Measurements from ENCODE around the gene CHD1.

Gene CHD1

DNA sequence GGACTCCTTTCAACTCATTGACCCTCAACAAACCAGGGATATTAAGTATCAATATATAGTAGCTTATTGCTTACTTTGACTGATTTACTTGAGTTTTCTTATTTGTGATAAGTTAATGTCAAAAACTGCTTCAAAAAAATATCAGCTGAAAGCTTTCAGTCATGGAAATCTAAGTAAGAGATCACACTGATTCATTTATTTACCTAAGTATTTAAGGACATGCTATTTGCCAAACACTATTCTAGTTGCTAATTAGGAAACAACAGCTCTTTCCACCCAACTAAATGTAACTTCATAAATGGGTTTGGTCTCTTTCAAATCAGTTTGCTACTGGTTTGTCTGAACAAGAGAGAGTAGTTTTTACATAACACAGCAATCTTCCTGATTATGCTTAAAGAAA lies 48.2 kb downstream of the CHD1 start:
- Histone ChIP-seq H3K4me1 (ENCODE audit: control insufficient read depth, insufficient read depth, low read length) (no peaks in the 10 kb centered on the region), H3K9ac (ENCODE audit: low read length) (no peak overlapping the region), H3K36me3 (ENCODE audit: control insufficient read depth, insufficient read depth, low read length, severe bottlenecking) (peaks cover 90% of the 10 kb centered on the region), H3K27me3 (replicated peaks; ENCODE audit: control insufficient read depth, insufficient read depth, low read length) (no peaks in the 10 kb centered on the region), H3K9me3 (ENCODE audit: control insufficient read depth, low read length) (no peaks in the 10 kb centered on the region), H3K4me3 (ENCODE audit: low read length) (no peak overlapping the region)
- no peak for DNase-seq (ENCODE audit: low read depth)

- peaks cover 90% of the 10 kb centered on the region for H3K36me3 ChIP-seq (ENCODE audit: control insufficient read depth, insufficient read depth, low read length, severe bottlenecking)
- no peak overlapping the region for H3K4me3 ChIP-seq (ENCODE audit: low read length)
- H3K4me1 ChIP-seq (ENCODE audit: control insufficient read depth, insufficient read depth, low read length), result no peaks in the 10 kb centered on the region
- H3K9me3 ChIP-seq (ENCODE audit: control insufficient read depth, low read length), result no peaks in the 10 kb centered on the region
- H3K27me3 ChIP-seq (replicated peaks; ENCODE audit: control insufficient read depth, insufficient read depth, low read length), result no peaks in the 10 kb centered on the region
- no peak overlapping the region for H3K9ac ChIP-seq (ENCODE audit: low read length)
- DNase-seq (ENCODE audit: low read depth), result no peak
Measured at GRCh38 chr5:98880151-98880550, 48.7 kb downstream of the CHD1 start.

GRCh38 chr5:98877600-98877999 lies 51.2 kb downstream of the CHD1 start:
- no peak overlapping the region for H3K4me3 ChIP-seq (ENCODE audit: low read length)
- peaks cover 94% of the 10 kb centered on the region for H3K36me3 ChIP-seq (ENCODE audit: control insufficient read depth, insufficient read depth, low read length, severe bottlenecking)
- no peak overlapping the region for H3K9ac ChIP-seq (ENCODE audit: low read length)
- no peaks in the 10 kb centered on the region for H3K27me3 ChIP-seq (replicated peaks; ENCODE audit: control insufficient read depth, insufficient read depth, low read length)
- no peak for DNase-seq (ENCODE audit: low read depth)
- H3K9me3 ChIP-seq (ENCODE audit: control insufficient read depth, low read length), result no peaks in the 10 kb centered on the region
- no peaks in the 10 kb centered on the region for H3K4me1 ChIP-seq (ENCODE audit: control insufficient read depth, insufficient read depth, low read length)

- Histone ChIP-seq H3K36me3 (ENCODE audit: control insufficient read depth, insufficient read depth, low read length, severe bottlenecking) (peaks cover 95% of the 10 kb centered on the region), H3K9ac (ENCODE audit: low read length) (no peak overlapping the region)
Measured at GRCh38 chr5:98872674-98873073, 56.1 kb downstream of the CHD1 start.

DNA sequence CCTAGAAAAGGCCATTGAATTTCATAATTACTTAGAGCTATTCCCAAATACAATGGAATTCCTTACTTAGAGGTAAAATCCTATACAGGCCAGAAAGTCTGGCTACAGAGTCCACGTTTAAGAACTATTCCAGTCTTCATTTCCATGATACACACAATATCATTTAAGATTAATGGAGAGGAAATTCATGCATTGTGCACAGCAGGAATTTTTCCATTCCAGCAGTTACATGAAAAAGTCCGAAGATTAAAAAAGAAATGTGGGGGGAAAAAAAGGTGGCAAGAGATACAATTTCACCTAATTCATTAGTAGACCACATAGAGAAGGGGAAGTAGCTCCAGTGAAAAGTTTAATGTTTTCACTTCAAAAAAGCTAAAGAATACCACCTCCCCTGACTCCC lies 63.1 kb downstream of the CHD1 start:
- Histone ChIP-seq H3K9me3 (ENCODE audit: control insufficient read depth, low read length) (no peaks in the 10 kb centered on the region), H3K36me3 (ENCODE audit: control insufficient read depth, insufficient read depth, low read length, severe bottlenecking) (peaks cover 86% of the 10 kb centered on the region), H3K27me3 (replicated peaks; ENCODE audit: control insufficient read depth, insufficient read depth, low read length) (no peaks in the 10 kb centered on the region), H3K9ac (ENCODE audit: low read length) (no peak overlapping the region), H3K4me3 (ENCODE audit: low read length) (no peak overlapping the region), H3K4me1 (ENCODE audit: control insufficient read depth, insufficient read depth, low read length) (no peaks in the 10 kb centered on the region)
- DNase-seq (ENCODE audit: low read depth), result no peak

More at GRCh38 chr5:98872674-98873073, 56.1 kb downstream of the CHD1 start:
- Histone ChIP-seq H3K9me3 (ENCODE audit: control insufficient read depth, low read length) (no peaks in the 10 kb centered on the region), H3K4me1 (ENCODE audit: control insufficient read depth, insufficient read depth, low read length) (no peaks in the 10 kb centered on the region), H3K27me3 (replicated peaks; ENCODE audit: control insufficient read depth, insufficient read depth, low read length) (no peaks in the 10 kb centered on the region), H3K4me3 (ENCODE audit: low read length) (no peak overlapping the region)
- DNase-seq (ENCODE audit: low read depth), result peak; percentile 4

DNA sequence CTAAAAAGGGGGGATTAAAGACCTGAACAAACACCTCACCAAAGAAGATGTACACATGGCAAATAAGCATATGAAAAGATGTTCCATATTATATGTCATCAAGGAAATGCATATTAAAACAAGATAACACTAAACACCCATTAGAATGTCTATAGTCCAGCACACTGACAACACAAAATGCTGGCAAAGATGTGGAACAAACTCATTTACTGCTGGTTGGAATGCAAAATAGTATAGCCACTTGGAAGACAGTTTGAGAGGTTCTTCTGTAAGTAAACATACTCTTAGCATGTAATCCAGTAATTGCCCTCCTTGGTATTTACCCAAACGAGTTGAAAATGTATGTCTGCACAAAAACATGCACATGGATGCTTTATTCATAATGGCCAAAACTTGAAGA lies 81.8 kb downstream of the CHD1 start:
- no peak overlapping the region for H3K9ac ChIP-seq (ENCODE audit: low read length)
- peaks cover 3% of the 10 kb centered on the region for H3K9me3 ChIP-seq (ENCODE audit: control insufficient read depth, low read length)
- no peaks in the 10 kb centered on the region for H3K27me3 ChIP-seq (replicated peaks; ENCODE audit: control insufficient read depth, insufficient read depth, low read length)
- DNase-seq (ENCODE audit: low read depth), result no peak
- peaks cover 3% of the 10 kb centered on the region for H3K4me1 ChIP-seq (ENCODE audit: control insufficient read depth, insufficient read depth, low read length)
- H3K36me3 ChIP-seq (ENCODE audit: control insufficient read depth, insufficient read depth, low read length, severe bottlenecking), result no peaks in the 10 kb centered on the region
- no peak overlapping the region for H3K4me3 ChIP-seq (ENCODE audit: low read length)

- no peak overlapping the region for H3K9ac ChIP-seq (ENCODE audit: low read length)
- no peak for DNase-seq (ENCODE audit: low read depth)
- no peak overlapping the region for H3K4me3 ChIP-seq (ENCODE audit: low read length)
- peaks cover 3% of the 10 kb centered on the region for H3K4me1 ChIP-seq (ENCODE audit: control insufficient read depth, insufficient read depth, low read length)
- H3K27me3 ChIP-seq (replicated peaks; ENCODE audit: control insufficient read depth, insufficient read depth, low read length), result no peaks in the 10 kb centered on the region
- H3K9me3 ChIP-seq (ENCODE audit: control insufficient read depth, low read length), result peaks cover 3% of the 10 kb centered on the region
- H3K36me3 ChIP-seq (ENCODE audit: control insufficient read depth, insufficient read depth, low read length, severe bottlenecking), result no peaks in the 10 kb centered on the region
Measured at GRCh38 chr5:98846520-98846919, 82.3 kb downstream of the CHD1 start.

GRCh38 chr5:98845878-98846277 lies 82.9 kb downstream of the CHD1 start:
- Histone ChIP-seq H3K36me3 (ENCODE audit: control insufficient read depth, insufficient read depth, low read length, severe bottlenecking) (no peaks in the 10 kb centered on the region), H3K27me3 (replicated peaks; ENCODE audit: control insufficient read depth, insufficient read depth, low read length) (no peaks in the 10 kb centered on the region), H3K4me1 (ENCODE audit: control insufficient read depth, insufficient read depth, low read length) (peaks cover 8% of the 10 kb centered on the region), H3K9ac (ENCODE audit: low read length) (no peak overlapping the region), H3K4me3 (ENCODE audit: low read length) (no peak overlapping the region), H3K9me3 (ENCODE audit: control insufficient read depth, low read length) (peaks cover 3% of the 10 kb centered on the region)
- no peak for DNase-seq (ENCODE audit: low read depth)

DNA sequence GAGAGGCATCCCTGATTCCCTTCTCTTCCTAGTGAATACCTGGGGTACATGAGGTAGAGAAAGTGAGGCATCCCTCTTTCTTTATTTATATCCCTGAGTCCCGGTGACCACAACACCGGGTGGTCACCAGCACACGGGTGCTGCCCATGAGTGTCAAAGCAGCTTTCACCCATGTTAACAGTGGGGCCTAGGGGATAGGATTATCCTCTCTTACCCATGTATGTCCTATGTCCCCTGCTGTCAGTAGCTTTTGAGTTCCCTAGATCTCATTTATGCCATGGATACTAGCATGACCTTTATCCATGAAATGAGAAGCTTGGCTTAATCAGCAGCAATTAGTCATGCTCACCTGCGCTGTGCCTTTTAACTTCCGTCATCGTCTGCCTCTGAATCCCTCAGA lies 83.9 kb downstream of the CHD1 start:
- Histone ChIP-seq H3K4me1 (ENCODE audit: control insufficient read depth, insufficient read depth, low read length) (peaks cover 9% of the 10 kb centered on the region), H3K27me3 (replicated peaks; ENCODE audit: control insufficient read depth, insufficient read depth, low read length) (no peaks in the 10 kb centered on the region), H3K9me3 (ENCODE audit: control insufficient read depth, low read length) (peaks cover 3% of the 10 kb centered on the region), H3K4me3 (ENCODE audit: low read length) (no peak overlapping the region), H3K9ac (ENCODE audit: low read length) (no peak overlapping the region), H3K36me3 (ENCODE audit: control insufficient read depth, insufficient read depth, low read length, severe bottlenecking) (no peaks in the 10 kb centered on the region)
- DNase-seq (ENCODE audit: low read depth), result no peak

GRCh38 chr5:98843481-98843880 lies 85.3 kb downstream of the CHD1 start:
- no peaks in the 10 kb centered on the region for H3K36me3 ChIP-seq (ENCODE audit: control insufficient read depth, insufficient read depth, low read length, severe bottlenecking)
- H3K9ac ChIP-seq (ENCODE audit: low read length), result no peak overlapping the region
- peaks cover 3% of the 10 kb centered on the region for H3K9me3 ChIP-seq (ENCODE audit: control insufficient read depth, low read length)
- no peak overlapping the region for H3K4me3 ChIP-seq (ENCODE audit: low read length)
- H3K27me3 ChIP-seq (replicated peaks; ENCODE audit: control insufficient read depth, insufficient read depth, low read length), result no peaks in the 10 kb centered on the region
- peaks cover 9% of the 10 kb centered on the region for H3K4me1 ChIP-seq (ENCODE audit: control insufficient read depth, insufficient read depth, low read length)
- DNase-seq (ENCODE audit: low read depth), result no peak

DNA sequence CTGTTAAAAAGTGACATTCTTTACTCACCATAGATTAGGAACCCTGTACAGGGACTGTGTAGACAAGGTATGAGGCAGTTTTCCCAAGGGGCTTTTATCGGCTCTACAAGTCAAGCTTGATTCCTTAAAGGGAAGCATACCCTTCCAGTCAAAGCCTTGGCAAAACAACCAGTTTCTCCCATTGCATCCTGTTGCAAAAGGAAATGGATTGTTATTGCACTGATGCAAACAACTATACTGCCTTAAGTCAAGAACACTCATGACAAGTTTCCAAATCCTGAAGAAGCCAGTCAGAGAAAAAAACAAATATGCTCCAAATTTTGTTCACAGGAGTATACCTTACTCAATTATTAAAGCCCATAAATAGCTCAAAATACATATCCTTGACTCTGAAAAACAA lies 87.9 kb downstream of the CHD1 start:
- Histone ChIP-seq H3K9ac (ENCODE audit: low read length) (no peak overlapping the region), H3K36me3 (ENCODE audit: control insufficient read depth, insufficient read depth, low read length, severe bottlenecking) (no peaks in the 10 kb centered on the region), H3K9me3 (ENCODE audit: control insufficient read depth, low read length) (peaks cover 3% of the 10 kb centered on the region), H3K4me1 (ENCODE audit: control insufficient read depth, insufficient read depth, low read length) (peaks cover 6% of the 10 kb centered on the region), H3K27me3 (replicated peaks; ENCODE audit: control insufficient read depth, insufficient read depth, low read length) (no peaks in the 10 kb centered on the region), H3K4me3 (ENCODE audit: low read length) (no peak overlapping the region)
- no peak for DNase-seq (ENCODE audit: low read depth)
